Osteoblast (primary cell): Measurements from ENCODE around the gene TULP4. TPM values are rescaled to one million over a fixed set of nuclear protein-coding genes. Genes with fewer than 3 reads are reported as not detected.

ENCODE experiments used
- DNase-seq: peaks from one replicate; pipeline ENCODE4 v3.0.0; 2011; ENCODE audit warnings: low spot score, mixed read lengths; ENCODE audit not compliant: insufficient read length; ENCODE audit errors: missing footprints
- H2AFZ ChIP-seq: 2 replicates; pipeline ENCODE4 v1.6.0; 2011; ENCODE audit warnings: mild to moderate bottlenecking, low read length
- H3K27ac ChIP-seq: 2 replicates; pipeline ENCODE4 v1.5.1; 2011; ENCODE audit warnings: mild to moderate bottlenecking, low read depth, low read length, moderate library complexity
- H3K27me3 ChIP-seq: 2 replicates; pipeline ENCODE4 v1.6.0; 2012; ENCODE audit warnings: mild to moderate bottlenecking, control low read depth, inconsistent platforms, low read length, moderate library complexity; ENCODE audit not compliant: insufficient read depth
- H3K36me3 ChIP-seq: 2 replicates; pipeline ENCODE4 v1.5.1; 2011; ENCODE audit warnings: mild to moderate bottlenecking, low read length, control low read depth, moderate library complexity; ENCODE audit not compliant: insufficient read depth
- H3K4me1 ChIP-seq: 2 replicates; pipeline ENCODE4 v1.5.1; 2011; ENCODE audit warnings: mild to moderate bottlenecking, low read length, control low read depth, moderate library complexity; ENCODE audit not compliant: insufficient read depth
- H3K4me2 ChIP-seq: 2 replicates; pipeline ENCODE4 v1.6.0; 2011; ENCODE audit warnings: mild to moderate bottlenecking, low read length; ENCODE audit not compliant: insufficient read depth
- H3K4me3 ChIP-seq: fragments of 200-600 bp; sonication (generic); 3 replicates; pipeline ENCODE4 v1.5.1; 2012; ENCODE audit warnings: mild to moderate bottlenecking, low read length, inconsistent platforms; ENCODE audit not compliant: insufficient read depth
- H3K79me2 ChIP-seq: 2 replicates; pipeline ENCODE4 v1.6.0; 2012; ENCODE audit warnings: mild to moderate bottlenecking, low read length, control low read depth, inconsistent platforms; ENCODE audit not compliant: insufficient read depth
- H3K9me3 ChIP-seq: 2 replicates; pipeline ENCODE4 v1.5.1; 2011; ENCODE audit warnings: low read depth, low read length, control low read depth
- H4K20me1 ChIP-seq: 2 replicates; pipeline ENCODE4 v1.6.0; 2012; ENCODE audit warnings: mild to moderate bottlenecking, low read length, control low read depth; ENCODE audit not compliant: insufficient read depth
- CTCF ChIP-seq: IDR thresholded peaks from 2 replicates; pipeline ENCODE4 v1.5.1; 2011; ENCODE audit warnings: mild to moderate bottlenecking, low read depth, low read length, moderate library complexity; ENCODE audit errors: extremely low read depth
- total RNA-seq: library from RNA; depleted of rRNA; stranded (reverse); fragments of >200 nt; gene quantifications from 2 replicates; pipeline ENCODE4 v1.2.3, GENCODE V29; 2012

The TULP4 gene
- total RNA-seq, 1 donor = 172 TPM

GRCh38 chr6:158330016-158330415 lies 17.8 kb downstream of the TULP4 start:
- H4K20me1 ChIP-seq = peaks cover 12% of the 10 kb centered on the region

GRCh38 chr6:158332237-158332636 lies 20.0 kb downstream of the TULP4 start:
- no peak overlapping the region for H2AFZ ChIP-seq
- H3K4me3 ChIP-seq = no peak overlapping the region
- TF ChIP-seq CTCF = no peak
- H3K4me1 ChIP-seq = no peaks in the 10 kb centered on the region
- H3K79me2 ChIP-seq = peaks cover 54% of the 10 kb centered on the region
- H3K27me3 ChIP-seq = no peaks in the 10 kb centered on the region
- no peak overlapping the region for H3K4me2 ChIP-seq
- no peak for DNase-seq
- H3K9me3 ChIP-seq = no peaks in the 10 kb centered on the region
- H3K36me3 ChIP-seq = no peaks in the 10 kb centered on the region
- peaks cover 9% of the 10 kb centered on the region for H4K20me1 ChIP-seq
- H3K27ac ChIP-seq = no peak overlapping the region

More at GRCh38 chr6:158330016-158330415, 17.8 kb downstream of the TULP4 start:
- no peak for TF ChIP-seq CTCF
- Histone ChIP-seq H3K4me3 (no peak overlapping the region), H3K4me2 (no peak overlapping the region), H3K9me3 (no peaks in the 10 kb centered on the region), H3K79me2 (peaks cover 64% of the 10 kb centered on the region), H3K27ac (no peak overlapping the region), H3K27me3 (no peaks in the 10 kb centered on the region), H3K36me3 (no peaks in the 10 kb centered on the region), H3K4me1 (no peaks in the 10 kb centered on the region), H2AFZ (no peak overlapping the region)
- no peak for DNase-seq

GRCh38 chr6:158333094-158333493 lies 20.8 kb downstream of the TULP4 start:
- Histone ChIP-seq H2AFZ (no peak overlapping the region), H3K27ac (no peak overlapping the region), H3K4me1 (no peaks in the 10 kb centered on the region), H3K4me2 (no peak overlapping the region), H4K20me1 (peaks cover 6% of the 10 kb centered on the region), H3K27me3 (no peaks in the 10 kb centered on the region), H3K79me2 (peaks cover 47% of the 10 kb centered on the region), H3K4me3 (no peak overlapping the region), H3K9me3 (no peaks in the 10 kb centered on the region), H3K36me3 (no peaks in the 10 kb centered on the region)
- no peak for DNase-seq
- no peak for TF ChIP-seq CTCF

- TF ChIP-seq CTCF = no peak
- H3K9me3 ChIP-seq = no peaks in the 10 kb centered on the region
- no peak overlapping the region for H3K4me3 ChIP-seq
- H3K4me1 ChIP-seq = no peaks in the 10 kb centered on the region
- peaks cover 35% of the 10 kb centered on the region for H3K79me2 ChIP-seq
- no peak overlapping the region for H2AFZ ChIP-seq
- H4K20me1 ChIP-seq = peaks cover 8% of the 10 kb centered on the region
- H3K4me2 ChIP-seq = no peak overlapping the region
- no peak for DNase-seq
- no peaks in the 10 kb centered on the region for H3K27me3 ChIP-seq
- no peak overlapping the region for H3K27ac ChIP-seq
- H3K36me3 ChIP-seq = no peaks in the 10 kb centered on the region
Measured at GRCh38 chr6:158334534-158334933, 22.3 kb downstream of the TULP4 start.
